ENCODE measurements around the gene FAM168B. TPM values are rescaled to one million over a fixed set of nuclear protein-coding genes. Genes with fewer than 3 reads are reported as not detected.
A peak's percentile ranks its signal among the peaks of the same experiment; 100 is the strongest.

The FAM168B gene
- total RNA-seq, 1 donor from 2014 or later, result 82.3 TPM

GRCh38 chr2:131043199-131044074, 49.8 kb downstream of the FAM168B start:
- Mint-ChIP-seq H3K36me3 (ENCODE audit: low read depth) (peaks cover 8% of the 10 kb centered on the region), H3K27me3 (peaks cover 2% of the 10 kb centered on the region), H3K27ac (no peak overlapping the region), H3K9me3 (no peaks in the 10 kb centered on the region), H3K4me1 (peaks cover 15% of the 10 kb centered on the region), H3K4me3 (no peak overlapping the region)
- no peak for DNase-seq
- intact Hi-C loops (cut with micrococcal nuclease), result no loop called here

GRCh38 chr2:131042148-131042775, 51.0 kb downstream of the FAM168B start:
- H3K27me3 Mint-ChIP-seq, result peaks cover 7% of the 10 kb centered on the region
- intact Hi-C loops (cut with micrococcal nuclease), result no loop called here
- peaks cover 15% of the 10 kb centered on the region for H3K4me1 Mint-ChIP-seq
- H3K4me3 Mint-ChIP-seq, result no peak overlapping the region
- no peaks in the 10 kb centered on the region for H3K36me3 Mint-ChIP-seq (ENCODE audit: low read depth)
- no peak for DNase-seq
- no peaks in the 10 kb centered on the region for H3K9me3 Mint-ChIP-seq
- no peak overlapping the region for H3K27ac Mint-ChIP-seq

- H3K27ac Mint-ChIP-seq, result no peak overlapping the region
- no peaks in the 10 kb centered on the region for H3K9me3 Mint-ChIP-seq
- intact Hi-C loops (cut with micrococcal nuclease), result no loop called here
- H3K4me1 Mint-ChIP-seq, result peaks cover 15% of the 10 kb centered on the region
- no peak for DNase-seq
- peak overlapping the region; percentile 12 for H3K4me3 Mint-ChIP-seq
- H3K36me3 Mint-ChIP-seq (ENCODE audit: low read depth), result no peaks in the 10 kb centered on the region
- peaks cover 11% of the 10 kb centered on the region for H3K27me3 Mint-ChIP-seq
These were observed 51.7 kb downstream of the FAM168B start for GRCh38 chr2:131041402-131042147.

DNA sequence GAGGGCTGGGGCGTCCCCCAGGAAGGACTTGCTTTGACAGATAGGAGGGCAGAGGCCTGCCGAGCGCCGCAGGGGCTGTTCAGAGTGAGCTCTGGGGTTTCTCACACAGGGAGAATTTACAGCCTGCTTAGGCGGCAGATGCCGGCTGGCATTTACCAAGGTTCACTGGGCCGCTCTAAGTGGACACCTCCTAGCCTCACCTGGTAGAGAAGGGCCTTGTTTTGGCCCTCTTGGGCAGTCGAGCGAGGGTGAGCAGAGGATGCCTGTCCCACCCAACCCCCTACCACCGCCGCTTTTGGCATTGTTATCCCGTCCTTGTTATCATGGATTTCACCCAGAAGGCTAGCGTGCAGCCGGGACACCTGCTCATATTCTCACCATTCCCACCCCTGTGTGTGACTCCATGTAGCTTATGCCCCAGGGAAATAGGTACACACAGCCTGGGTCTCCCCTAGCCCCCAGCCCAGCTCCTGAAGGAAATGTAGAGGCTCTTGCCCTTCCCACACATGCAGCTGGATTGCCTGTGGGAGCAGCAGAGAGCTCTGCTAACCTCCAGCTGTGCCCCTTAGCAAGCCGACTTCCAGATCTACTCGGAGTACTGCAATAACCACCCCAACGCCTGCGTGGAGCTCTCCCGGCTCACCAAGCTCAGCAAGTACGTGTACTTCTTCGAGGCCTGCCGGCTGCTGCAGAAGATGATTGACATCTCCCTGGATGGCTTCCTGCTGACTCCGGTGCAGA, 52.4 kb downstream of the FAM168B start:
- Mint-ChIP-seq H3K4me1 (peaks cover 15% of the 10 kb centered on the region), H3K27ac (no peak overlapping the region), H3K27me3 (peaks cover 16% of the 10 kb centered on the region), H3K9me3 (no peaks in the 10 kb centered on the region), H3K4me3 (peak overlapping the region; percentile 12), H3K36me3 (ENCODE audit: low read depth) (no peaks in the 10 kb centered on the region)
- no peak for DNase-seq
- intact Hi-C loops (cut with micrococcal nuclease), result no loop called here

GRCh38 chr2:131039908-131040660, 53.2 kb downstream of the FAM168B start:
- DNase-seq, result peak; percentile 72
- intact Hi-C loops (cut with micrococcal nuclease), result no loop called here
- H3K27me3 Mint-ChIP-seq, result peaks cover 19% of the 10 kb centered on the region
- H3K4me1 Mint-ChIP-seq, result peaks cover 15% of the 10 kb centered on the region
- no peak overlapping the region for H3K27ac Mint-ChIP-seq
- H3K4me3 Mint-ChIP-seq, result peak overlapping the region; percentile 48
- no peaks in the 10 kb centered on the region for H3K36me3 Mint-ChIP-seq (ENCODE audit: low read depth)
- H3K9me3 Mint-ChIP-seq, result no peaks in the 10 kb centered on the region

DNA sequence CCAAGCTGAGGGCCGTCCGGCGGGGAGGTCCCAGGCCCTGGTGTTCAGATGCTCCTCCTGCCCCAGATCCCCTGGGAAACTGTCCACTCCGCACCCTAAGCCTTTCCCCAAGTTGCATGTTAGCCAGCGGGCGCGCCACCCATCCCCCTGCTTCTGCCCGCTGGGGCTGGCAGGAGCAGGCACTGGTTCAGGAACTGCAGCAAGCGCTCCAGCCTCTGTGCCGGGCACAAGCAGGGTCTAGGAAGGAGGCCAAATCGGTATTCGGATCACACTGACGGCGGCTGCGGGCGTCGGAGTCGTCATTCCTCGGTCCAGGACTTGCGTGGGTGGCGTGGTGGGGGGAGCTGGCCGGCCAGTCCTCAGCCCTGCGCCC, 53.7 kb downstream of the FAM168B start:
- H3K4me1 Mint-ChIP-seq, result peaks cover 15% of the 10 kb centered on the region
- H3K9me3 Mint-ChIP-seq, result no peaks in the 10 kb centered on the region
- intact Hi-C loops (cut with micrococcal nuclease), result no loop called here
- DNase-seq, result no peak
- H3K27me3 Mint-ChIP-seq, result peaks cover 19% of the 10 kb centered on the region
- H3K36me3 Mint-ChIP-seq (ENCODE audit: low read depth), result no peaks in the 10 kb centered on the region
- H3K4me3 Mint-ChIP-seq, result no peak overlapping the region
- no peak overlapping the region for H3K27ac Mint-ChIP-seq

GRCh38 chr2:131039101-131039440, 54.2 kb downstream of the FAM168B start:
- DNase-seq, result no peak
- H3K4me3 Mint-ChIP-seq, result no peak overlapping the region
- no peaks in the 10 kb centered on the region for H3K36me3 Mint-ChIP-seq (ENCODE audit: low read depth)
- no peak overlapping the region for H3K27ac Mint-ChIP-seq
- H3K9me3 Mint-ChIP-seq, result no peaks in the 10 kb centered on the region
- intact Hi-C loops (cut with micrococcal nuclease), result no loop called here
- peaks cover 22% of the 10 kb centered on the region for H3K27me3 Mint-ChIP-seq
- H3K4me1 Mint-ChIP-seq, result peaks cover 15% of the 10 kb centered on the region

GRCh38 chr2:131038258-131039100, 54.8 kb downstream of the FAM168B start:
- H3K27ac Mint-ChIP-seq, result no peak overlapping the region

DNA sequence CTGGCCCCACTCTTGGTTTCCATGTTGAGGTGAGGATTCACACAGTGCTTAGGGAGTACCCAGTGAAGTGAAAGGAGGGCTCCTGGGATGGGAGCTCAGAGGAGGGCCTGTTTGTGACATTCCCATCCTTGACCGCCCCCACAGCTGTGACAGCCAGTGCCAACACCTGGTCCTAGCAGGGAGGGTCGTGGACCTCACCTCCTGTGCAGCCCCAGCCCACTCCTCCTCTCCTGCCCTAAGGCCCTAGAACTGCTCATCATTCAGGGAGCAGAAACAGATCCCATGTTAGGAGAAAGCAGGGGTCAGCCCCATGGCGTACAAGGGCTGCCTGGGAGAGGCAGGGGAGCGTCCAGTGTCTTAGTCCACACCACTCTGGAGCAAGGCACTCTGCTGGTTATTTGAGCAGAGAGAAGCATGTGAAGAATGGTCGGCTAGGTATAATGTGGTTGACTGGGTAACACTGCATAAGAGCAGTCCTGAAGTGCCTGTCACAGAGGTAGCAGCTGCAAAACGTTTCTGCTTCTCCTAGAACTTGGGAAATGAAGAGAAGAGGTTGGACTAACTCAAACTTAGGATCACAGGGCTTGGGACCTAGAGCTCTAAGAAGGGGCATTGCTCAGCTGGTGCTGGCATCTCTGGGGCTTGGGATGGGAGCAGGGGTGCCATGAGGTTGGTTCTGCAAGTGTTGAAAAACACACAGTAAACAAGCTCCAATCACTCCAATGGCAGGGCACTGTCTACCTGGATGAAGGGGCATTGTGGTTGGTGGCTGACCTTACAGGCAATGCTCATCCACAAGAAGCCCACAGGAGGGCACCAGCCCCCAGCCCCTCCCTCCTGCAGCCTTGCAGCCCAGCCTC, 55.6 kb downstream of the FAM168B start:
- no peak for DNase-seq
- intact Hi-C loops (cut with micrococcal nuclease), result no loop called here
- Mint-ChIP-seq H3K36me3 (ENCODE audit: low read depth) (no peaks in the 10 kb centered on the region), H3K27me3 (peaks cover 31% of the 10 kb centered on the region), H3K27ac (no peak overlapping the region), H3K9me3 (no peaks in the 10 kb centered on the region), H3K4me1 (peaks cover 15% of the 10 kb centered on the region), H3K4me3 (no peak overlapping the region)

More at GRCh38 chr2:131038258-131039100, 54.8 kb downstream of the FAM168B start:
- H3K27me3 Mint-ChIP-seq, result peaks cover 28% of the 10 kb centered on the region
- H3K4me1 Mint-ChIP-seq, result peaks cover 15% of the 10 kb centered on the region
- no peaks in the 10 kb centered on the region for H3K36me3 Mint-ChIP-seq (ENCODE audit: low read depth)
- no peaks in the 10 kb centered on the region for H3K9me3 Mint-ChIP-seq
- intact Hi-C loops (cut with micrococcal nuclease), result no loop called here
- no peak for DNase-seq
- no peak overlapping the region for H3K4me3 Mint-ChIP-seq

DNA sequence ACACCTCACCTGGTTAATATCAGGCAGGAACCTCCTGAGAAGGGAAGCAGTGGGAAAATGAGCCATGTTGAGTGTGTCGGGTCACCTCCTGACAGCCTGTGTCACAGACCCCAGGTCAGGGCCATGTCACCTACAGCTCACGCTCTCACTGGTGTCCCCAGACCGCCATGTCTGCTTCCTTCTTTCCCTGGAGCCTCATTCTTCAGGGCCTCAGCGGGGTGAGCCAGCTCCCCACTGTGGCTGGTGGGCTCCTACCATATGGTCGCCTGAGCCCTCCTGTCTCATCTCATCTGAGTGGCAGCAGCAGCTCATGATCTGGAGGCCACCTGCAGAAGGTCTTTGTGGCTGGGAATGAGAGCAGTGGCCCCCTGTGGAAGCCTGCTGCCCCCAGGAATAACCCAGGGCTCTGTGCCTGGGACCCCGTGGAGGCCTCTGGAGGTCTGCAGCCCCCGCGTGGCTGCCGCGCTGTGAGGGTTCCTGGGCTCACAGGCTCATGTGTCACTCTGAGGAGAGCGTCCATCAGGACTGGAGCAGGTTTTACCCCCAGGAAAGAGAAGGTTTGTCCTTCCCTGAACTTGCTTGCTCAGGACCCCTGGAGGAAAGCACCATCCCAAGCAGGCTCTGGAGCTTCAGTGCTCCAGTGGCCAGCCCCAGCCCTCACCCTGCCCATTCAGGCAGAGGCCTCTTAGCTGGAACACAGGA, 56.4 kb downstream of the FAM168B start:
- Mint-ChIP-seq H3K4me1 (peaks cover 9% of the 10 kb centered on the region), H3K36me3 (ENCODE audit: low read depth) (no peaks in the 10 kb centered on the region), H3K9me3 (no peaks in the 10 kb centered on the region), H3K27ac (no peak overlapping the region), H3K27me3 (peaks cover 33% of the 10 kb centered on the region), H3K4me3 (no peak overlapping the region)
- no peak for DNase-seq
- intact Hi-C loops (cut with micrococcal nuclease), result no loop called here

- H3K4me3 Mint-ChIP-seq, result no peak overlapping the region
- no peak overlapping the region for H3K27ac Mint-ChIP-seq
- intact Hi-C loops (cut with micrococcal nuclease), result no loop called here
- no peaks in the 10 kb centered on the region for H3K9me3 Mint-ChIP-seq
- no peak for DNase-seq
- H3K4me1 Mint-ChIP-seq, result peaks cover 4% of the 10 kb centered on the region
- H3K36me3 Mint-ChIP-seq (ENCODE audit: low read depth), result no peaks in the 10 kb centered on the region
- H3K27me3 Mint-ChIP-seq, result peaks cover 33% of the 10 kb centered on the region
These were observed 57.0 kb downstream of the FAM168B start for GRCh38 chr2:131036269-131036668.
